ENCODE results near the gene CRIM1.

DNA sequence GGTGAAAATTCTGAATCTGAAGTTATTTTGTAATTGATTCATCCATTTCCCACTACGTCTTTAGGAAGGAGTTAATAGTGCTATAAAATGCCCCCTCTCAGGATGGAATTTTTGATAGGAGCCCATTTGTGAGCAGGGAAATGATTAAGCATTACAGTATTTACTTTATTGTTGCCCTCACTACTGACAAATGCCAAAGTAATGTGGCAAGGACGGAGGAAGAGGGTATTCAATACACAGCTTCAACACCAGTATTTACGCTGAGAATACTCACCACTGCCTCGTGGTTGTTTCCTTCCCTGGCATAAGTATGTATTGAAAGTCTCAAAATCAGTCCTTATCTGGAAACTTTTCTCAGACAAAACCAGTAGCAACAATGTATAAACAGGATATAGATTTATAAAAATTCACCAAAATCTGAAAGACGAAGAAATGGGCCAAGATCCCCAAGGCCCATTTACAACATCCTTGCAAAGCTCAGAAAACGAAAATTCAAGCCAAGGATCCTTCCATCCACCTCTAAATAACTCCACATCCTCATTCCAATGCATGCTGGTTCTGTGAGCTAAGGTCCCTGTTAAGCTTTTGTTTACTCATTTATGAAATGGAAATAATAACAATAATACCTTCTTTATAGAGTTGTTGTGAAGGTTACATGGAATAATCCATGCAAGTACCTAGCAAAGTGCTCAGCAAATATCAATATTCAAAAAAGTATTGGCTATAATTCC, 213.1 kb downstream of the CRIM1 start:
- TF ChIP-seq, protein P1, sequence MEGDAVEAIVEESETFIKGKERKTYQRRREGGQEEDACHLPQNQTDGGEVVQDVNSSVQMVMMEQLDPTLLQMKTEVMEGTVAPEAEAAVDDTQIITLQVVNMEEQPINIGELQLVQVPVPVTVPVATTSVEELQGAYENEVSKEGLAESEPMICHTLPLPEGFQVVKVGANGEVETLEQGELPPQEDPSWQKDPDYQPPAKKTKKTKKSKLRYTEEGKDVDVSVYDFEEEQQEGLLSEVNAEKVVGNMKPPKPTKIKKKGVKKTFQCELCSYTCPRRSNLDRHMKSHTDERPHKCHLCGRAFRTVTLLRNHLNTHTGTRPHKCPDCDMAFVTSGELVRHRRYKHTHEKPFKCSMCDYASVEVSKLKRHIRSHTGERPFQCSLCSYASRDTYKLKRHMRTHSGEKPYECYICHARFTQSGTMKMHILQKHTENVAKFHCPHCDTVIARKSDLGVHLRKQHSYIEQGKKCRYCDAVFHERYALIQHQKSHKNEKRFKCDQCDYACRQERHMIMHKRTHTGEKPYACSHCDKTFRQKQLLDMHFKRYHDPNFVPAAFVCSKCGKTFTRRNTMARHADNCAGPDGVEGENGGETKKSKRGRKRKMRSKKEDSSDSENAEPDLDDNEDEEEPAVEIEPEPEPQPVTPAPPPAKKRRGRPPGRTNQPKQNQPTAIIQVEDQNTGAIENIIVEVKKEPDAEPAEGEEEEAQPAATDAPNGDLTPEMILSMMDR (conservative IDR thresholded peaks at IDR 0.05) = no peak
- TF ChIP-seq EZH2 (IDR thresholded peaks at IDR 0.05; ENCODE audit: low read depth) = no peak

All from PC-9 (cell line).